HEK293 (cell line): Measurements from ENCODE around the gene WBP11.

ENCODE experiments used
- ZBTB17 ChIP-seq: fragments of 450-650 bp; formaldehyde crosslinking; IDR thresholded peaks from 2 replicates; pipeline ENCODE4 v1.5.1; 2016; ENCODE audit warnings: missing biosample characterization, missing genetic modification characterization
- ZFP3 ChIP-seq: fragments of 450-650 bp; formaldehyde crosslinking; IDR thresholded peaks from 2 replicates; pipeline ENCODE4 v1.5.1; 2016; ENCODE audit warnings: low read depth, missing biosample characterization, missing genetic modification characterization
- ZNF121 ChIP-seq: fragments of 450-650 bp; formaldehyde crosslinking; IDR thresholded peaks from 2 replicates; pipeline ENCODE4 v1.5.1; 2016; ENCODE audit warnings: missing biosample characterization, missing genetic modification characterization
- ZNF274 ChIP-seq, 2 experiments: fragments of 200-500 bp in 1 of 2; fragments of 450-650 bp in 1 of 2; sonication (Bioruptor generic) in 1 of 2; formaldehyde crosslinking in 1 of 2; IDR thresholded peaks; 2 replicates each; pipeline versions ENCODE4 v1.5.1 to v1.6.1; 2014 to 2016; ENCODE audit warnings: borderline replicate concordance in 1 of 2, inconsistent platforms in 1 of 2, low read length in 1 of 2, missing biosample characterization in 1 of 2, missing genetic modification characterization in 1 of 2
- ZNF677 ChIP-seq: fragments of 450-650 bp; IDR thresholded peaks from 2 replicates; pipeline ENCODE4 v1.5.0; 2018; ENCODE audit warnings: missing biosample characterization, mild to moderate bottlenecking, missing genetic modification characterization, moderate library complexity
- TF ChIP-seq, protein P1 (sequence below): fragments of 450-650 bp; formaldehyde crosslinking; IDR thresholded peaks from 2 replicates; pipeline ENCODE4 v1.5.1; 2016; ENCODE audit warnings: missing biosample characterization, missing genetic modification characterization
- TF ChIP-seq, protein P2 (sequence below): fragments of 450-650 bp; formaldehyde crosslinking; IDR thresholded peaks from 2 replicates; pipeline ENCODE4 v1.5.1; 2016; ENCODE audit warnings: missing biosample characterization, missing genetic modification characterization, low read depth
- TF ChIP-seq, protein P3 (sequence below): fragments of 450-650 bp; formaldehyde crosslinking; conservative IDR thresholded peaks from 2 replicates; pipeline ENCODE4 v1.5.1; 2016; ENCODE audit warnings: low read depth, missing biosample characterization, missing genetic modification characterization
- TF ChIP-seq, protein P4 (sequence below): fragments of 450-650 bp; IDR thresholded peaks from 2 replicates; pipeline ENCODE4 v1.5.1; 2018; ENCODE audit warnings: missing biosample characterization, mild to moderate bottlenecking, missing genetic modification characterization
- TF ChIP-seq, protein P5 (sequence below): fragments of 450-650 bp; formaldehyde crosslinking; IDR thresholded peaks from 2 replicates; pipeline ENCODE4 v1.5.1; 2016; ENCODE audit warnings: missing biosample characterization, missing genetic modification characterization
- TF ChIP-seq, protein P6 (sequence below): fragments of 450-650 bp; formaldehyde crosslinking; IDR thresholded peaks from 2 replicates; pipeline ENCODE4 v1.5.1; 2016; ENCODE audit warnings: missing biosample characterization, missing genetic modification characterization, borderline replicate concordance

DNA sequence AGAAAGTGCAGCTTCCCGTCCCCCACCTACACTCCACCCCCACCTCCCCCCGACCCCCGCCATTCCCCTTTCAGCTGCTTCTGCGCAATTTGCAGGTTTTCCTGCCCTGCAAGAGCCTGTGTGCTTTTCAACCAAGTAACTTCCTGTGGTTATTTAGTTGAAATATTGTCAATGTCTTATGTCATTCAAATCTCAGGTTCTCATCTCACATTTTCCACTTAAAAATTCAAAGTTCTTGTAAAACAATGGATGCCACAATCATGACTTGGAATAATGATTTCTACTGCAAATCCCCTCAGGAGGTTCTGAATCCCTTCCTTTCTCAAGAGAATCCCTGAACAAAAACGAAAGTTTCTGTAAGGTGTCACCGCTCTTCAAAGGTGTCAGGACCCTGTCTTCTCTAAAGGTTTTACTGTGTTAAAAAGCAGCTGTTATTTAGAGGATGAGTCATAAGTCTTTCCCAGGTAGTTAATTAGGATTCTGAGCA is 31.6 kb downstream of the WBP11 start:
- no peak for TF ChIP-seq ZBTB17 (tag by site-specific recombination)
- TF ChIP-seq, protein P1, sequence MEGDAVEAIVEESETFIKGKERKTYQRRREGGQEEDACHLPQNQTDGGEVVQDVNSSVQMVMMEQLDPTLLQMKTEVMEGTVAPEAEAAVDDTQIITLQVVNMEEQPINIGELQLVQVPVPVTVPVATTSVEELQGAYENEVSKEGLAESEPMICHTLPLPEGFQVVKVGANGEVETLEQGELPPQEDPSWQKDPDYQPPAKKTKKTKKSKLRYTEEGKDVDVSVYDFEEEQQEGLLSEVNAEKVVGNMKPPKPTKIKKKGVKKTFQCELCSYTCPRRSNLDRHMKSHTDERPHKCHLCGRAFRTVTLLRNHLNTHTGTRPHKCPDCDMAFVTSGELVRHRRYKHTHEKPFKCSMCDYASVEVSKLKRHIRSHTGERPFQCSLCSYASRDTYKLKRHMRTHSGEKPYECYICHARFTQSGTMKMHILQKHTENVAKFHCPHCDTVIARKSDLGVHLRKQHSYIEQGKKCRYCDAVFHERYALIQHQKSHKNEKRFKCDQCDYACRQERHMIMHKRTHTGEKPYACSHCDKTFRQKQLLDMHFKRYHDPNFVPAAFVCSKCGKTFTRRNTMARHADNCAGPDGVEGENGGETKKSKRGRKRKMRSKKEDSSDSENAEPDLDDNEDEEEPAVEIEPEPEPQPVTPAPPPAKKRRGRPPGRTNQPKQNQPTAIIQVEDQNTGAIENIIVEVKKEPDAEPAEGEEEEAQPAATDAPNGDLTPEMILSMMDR (tag by site-specific recombination): no peak
- TF ChIP-seq ZNF274 (IDR thresholded peaks at IDR 0.05; ENCODE audit: low read length): no peak
- TF ChIP-seq ZNF274 (tag by site-specific recombination; IDR thresholded peaks at IDR 0.05; ENCODE audit: borderline replicate concordance): no peak
- TF ChIP-seq, protein P2, sequence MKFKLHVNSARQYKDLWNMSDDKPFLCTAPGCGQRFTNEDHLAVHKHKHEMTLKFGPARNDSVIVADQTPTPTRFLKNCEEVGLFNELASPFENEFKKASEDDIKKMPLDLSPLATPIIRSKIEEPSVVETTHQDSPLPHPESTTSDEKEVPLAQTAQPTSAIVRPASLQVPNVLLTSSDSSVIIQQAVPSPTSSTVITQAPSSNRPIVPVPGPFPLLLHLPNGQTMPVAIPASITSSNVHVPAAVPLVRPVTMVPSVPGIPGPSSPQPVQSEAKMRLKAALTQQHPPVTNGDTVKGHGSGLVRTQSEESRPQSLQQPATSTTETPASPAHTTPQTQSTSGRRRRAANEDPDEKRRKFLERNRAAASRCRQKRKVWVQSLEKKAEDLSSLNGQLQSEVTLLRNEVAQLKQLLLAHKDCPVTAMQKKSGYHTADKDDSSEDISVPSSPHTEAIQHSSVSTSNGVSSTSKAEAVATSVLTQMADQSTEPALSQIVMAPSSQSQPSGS (tag by site-specific recombination): no peak
- no peak for TF ChIP-seq ZFP3 (tag by site-specific recombination)
- TF ChIP-seq, protein P3, sequence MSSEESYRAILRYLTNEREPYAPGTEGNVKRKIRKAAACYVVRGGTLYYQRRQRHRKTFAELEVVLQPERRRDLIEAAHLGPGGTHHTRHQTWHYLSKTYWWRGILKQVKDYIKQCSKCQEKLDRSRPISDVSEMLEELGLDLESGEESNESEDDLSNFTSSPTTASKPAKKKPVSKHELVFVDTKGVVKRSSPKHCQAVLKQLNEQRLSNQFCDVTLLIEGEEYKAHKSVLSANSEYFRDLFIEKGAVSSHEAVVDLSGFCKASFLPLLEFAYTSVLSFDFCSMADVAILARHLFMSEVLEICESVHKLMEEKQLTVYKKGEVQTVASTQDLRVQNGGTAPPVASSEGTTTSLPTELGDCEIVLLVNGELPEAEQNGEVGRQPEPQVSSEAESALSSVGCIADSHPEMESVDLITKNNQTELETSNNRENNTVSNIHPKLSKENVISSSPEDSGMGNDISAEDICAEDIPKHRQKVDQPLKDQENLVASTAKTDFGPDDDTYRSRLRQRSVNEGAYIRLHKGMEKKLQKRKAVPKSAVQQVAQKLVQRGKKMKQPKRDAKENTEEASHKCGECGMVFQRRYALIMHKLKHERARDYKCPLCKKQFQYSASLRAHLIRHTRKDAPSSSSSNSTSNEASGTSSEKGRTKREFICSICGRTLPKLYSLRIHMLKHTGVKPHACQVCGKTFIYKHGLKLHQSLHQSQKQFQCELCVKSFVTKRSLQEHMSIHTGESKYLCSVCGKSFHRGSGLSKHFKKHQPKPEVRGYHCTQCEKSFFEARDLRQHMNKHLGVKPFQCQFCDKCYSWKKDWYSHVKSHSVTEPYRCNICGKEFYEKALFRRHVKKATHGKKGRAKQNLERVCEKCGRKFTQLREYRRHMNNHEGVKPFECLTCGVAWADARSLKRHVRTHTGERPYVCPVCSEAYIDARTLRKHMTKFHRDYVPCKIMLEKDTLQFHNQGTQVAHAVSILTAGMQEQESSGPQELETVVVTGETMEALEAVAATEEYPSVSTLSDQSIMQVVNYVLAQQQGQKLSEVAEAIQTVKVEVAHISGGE: no peak
- TF ChIP-seq, protein P4, sequence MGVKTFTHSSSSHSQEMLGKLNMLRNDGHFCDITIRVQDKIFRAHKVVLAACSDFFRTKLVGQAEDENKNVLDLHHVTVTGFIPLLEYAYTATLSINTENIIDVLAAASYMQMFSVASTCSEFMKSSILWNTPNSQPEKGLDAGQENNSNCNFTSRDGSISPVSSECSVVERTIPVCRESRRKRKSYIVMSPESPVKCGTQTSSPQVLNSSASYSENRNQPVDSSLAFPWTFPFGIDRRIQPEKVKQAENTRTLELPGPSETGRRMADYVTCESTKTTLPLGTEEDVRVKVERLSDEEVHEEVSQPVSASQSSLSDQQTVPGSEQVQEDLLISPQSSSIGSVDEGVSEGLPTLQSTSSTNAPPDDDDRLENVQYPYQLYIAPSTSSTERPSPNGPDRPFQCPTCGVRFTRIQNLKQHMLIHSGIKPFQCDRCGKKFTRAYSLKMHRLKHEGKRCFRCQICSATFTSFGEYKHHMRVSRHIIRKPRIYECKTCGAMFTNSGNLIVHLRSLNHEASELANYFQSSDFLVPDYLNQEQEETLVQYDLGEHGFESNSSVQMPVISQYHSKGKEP: no peak
- TF ChIP-seq, protein P5, sequence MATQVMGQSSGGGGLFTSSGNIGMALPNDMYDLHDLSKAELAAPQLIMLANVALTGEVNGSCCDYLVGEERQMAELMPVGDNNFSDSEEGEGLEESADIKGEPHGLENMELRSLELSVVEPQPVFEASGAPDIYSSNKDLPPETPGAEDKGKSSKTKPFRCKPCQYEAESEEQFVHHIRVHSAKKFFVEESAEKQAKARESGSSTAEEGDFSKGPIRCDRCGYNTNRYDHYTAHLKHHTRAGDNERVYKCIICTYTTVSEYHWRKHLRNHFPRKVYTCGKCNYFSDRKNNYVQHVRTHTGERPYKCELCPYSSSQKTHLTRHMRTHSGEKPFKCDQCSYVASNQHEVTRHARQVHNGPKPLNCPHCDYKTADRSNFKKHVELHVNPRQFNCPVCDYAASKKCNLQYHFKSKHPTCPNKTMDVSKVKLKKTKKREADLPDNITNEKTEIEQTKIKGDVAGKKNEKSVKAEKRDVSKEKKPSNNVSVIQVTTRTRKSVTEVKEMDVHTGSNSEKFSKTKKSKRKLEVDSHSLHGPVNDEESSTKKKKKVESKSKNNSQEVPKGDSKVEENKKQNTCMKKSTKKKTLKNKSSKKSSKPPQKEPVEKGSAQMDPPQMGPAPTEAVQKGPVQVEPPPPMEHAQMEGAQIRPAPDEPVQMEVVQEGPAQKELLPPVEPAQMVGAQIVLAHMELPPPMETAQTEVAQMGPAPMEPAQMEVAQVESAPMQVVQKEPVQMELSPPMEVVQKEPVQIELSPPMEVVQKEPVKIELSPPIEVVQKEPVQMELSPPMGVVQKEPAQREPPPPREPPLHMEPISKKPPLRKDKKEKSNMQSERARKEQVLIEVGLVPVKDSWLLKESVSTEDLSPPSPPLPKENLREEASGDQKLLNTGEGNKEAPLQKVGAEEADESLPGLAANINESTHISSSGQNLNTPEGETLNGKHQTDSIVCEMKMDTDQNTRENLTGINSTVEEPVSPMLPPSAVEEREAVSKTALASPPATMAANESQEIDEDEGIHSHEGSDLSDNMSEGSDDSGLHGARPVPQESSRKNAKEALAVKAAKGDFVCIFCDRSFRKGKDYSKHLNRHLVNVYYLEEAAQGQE (tag by site-specific recombination): no peak
- TF ChIP-seq ZNF121 (tag by site-specific recombination): no peak
- no peak for TF ChIP-seq ZNF677 (tag by site-specific recombination)
- TF ChIP-seq, protein P6, sequence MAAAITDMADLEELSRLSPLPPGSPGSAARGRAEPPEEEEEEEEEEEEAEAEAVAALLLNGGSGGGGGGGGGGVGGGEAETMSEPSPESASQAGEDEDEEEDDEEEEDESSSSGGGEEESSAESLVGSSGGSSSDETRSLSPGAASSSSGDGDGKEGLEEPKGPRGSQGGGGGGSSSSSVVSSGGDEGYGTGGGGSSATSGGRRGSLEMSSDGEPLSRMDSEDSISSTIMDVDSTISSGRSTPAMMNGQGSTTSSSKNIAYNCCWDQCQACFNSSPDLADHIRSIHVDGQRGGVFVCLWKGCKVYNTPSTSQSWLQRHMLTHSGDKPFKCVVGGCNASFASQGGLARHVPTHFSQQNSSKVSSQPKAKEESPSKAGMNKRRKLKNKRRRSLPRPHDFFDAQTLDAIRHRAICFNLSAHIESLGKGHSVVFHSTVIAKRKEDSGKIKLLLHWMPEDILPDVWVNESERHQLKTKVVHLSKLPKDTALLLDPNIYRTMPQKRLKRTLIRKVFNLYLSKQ: no peak
